Germinal center (tissue), 1 donor: ENCODE measurements around the gene SLC15A4.

Experiments
- DNase-seq: peaks from one replicate; pipeline ENCODE4 v3.0.0; 2012; ENCODE audit warnings: mixed read lengths, low spot score

SLC15A4 gene

GRCh38 chr12:128754275-128754674 is 69.5 kb downstream of the SLC15A4 start:
- no peak for DNase-seq

GRCh38 chr12:128753438-128753837 is 70.3 kb downstream of the SLC15A4 start:
- no peak for DNase-seq

GRCh38 chr12:128752386-128752785 is 71.4 kb downstream of the SLC15A4 start:
- no peak for DNase-seq

DNA sequence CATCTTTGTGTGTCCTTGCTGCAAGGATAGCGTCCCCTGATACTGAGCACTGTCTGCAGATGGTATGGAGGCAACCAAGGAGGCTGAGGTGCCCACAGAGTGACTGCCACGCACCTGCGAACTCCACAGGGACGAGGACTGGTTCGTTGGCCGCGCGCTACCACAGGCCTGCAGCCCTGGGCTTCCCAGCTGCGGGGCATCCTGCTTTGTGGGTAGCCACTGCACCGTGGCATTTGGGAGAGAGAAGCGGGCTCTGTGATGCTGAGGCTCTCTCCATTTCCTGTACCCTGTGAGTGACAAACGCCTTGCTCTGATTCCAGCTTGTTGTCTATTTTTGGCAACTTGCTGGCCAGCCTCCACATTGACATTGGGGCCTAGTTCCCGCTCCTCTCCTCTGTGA is 76.3 kb downstream of the SLC15A4 start:
- no peak for DNase-seq

- DNase-seq: no peak
Observed at GRCh38 chr12:128745772-128746689, 77.7 kb downstream of the SLC15A4 start.

DNA sequence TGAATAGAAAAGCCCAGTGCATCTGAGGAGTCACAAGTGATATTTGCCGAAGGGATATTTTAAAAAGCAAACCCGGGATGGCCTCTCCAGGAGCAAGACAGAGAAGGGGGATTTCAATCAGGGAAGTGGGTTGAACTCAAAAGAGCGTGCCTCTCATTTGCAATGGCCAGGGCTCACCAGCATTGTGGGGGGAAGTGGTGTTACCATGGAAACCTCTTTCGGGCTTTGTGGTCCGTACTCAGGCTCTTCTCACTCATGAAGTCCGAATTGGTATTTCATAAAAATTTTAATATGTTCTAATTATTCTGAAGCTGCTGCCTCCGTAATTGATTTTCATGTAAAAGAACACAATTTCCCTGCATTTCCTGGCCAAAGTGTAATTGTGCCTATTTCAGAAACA is 79.8 kb downstream of the SLC15A4 start:
- DNase-seq: no peak
